Right lobe of liver (tissue), 4 donors: ENCODE measurements around the gene PIWIL4.

Experiments used
- CTCF ChIP-seq, 4 donors: fragments of 200-600 bp in 3 of 4; fragments of 450-650 bp in 1 of 4; IDR thresholded peaks; one replicate each; pipeline versions ENCODE4 v1.5.1 to v1.8.0; 2016 to 2022; ENCODE audit warnings: antibody characterized with exemption in 4 of 4, mild to moderate bottlenecking in 2 of 4
- POLR2A ChIP-seq: fragments of 450-650 bp; IDR thresholded peaks from one replicate; pipeline ENCODE4 v1.6.1; 2017; ENCODE audit warnings: antibody characterized with exemption, mild to moderate bottlenecking
- donor health status: DM: no; HTN: no; CAD: no.
- donor health status: DM: no; HTN: no; CAD: no.
- donor health status: DM: no; HTN: yes; CAD: no.

DNA sequence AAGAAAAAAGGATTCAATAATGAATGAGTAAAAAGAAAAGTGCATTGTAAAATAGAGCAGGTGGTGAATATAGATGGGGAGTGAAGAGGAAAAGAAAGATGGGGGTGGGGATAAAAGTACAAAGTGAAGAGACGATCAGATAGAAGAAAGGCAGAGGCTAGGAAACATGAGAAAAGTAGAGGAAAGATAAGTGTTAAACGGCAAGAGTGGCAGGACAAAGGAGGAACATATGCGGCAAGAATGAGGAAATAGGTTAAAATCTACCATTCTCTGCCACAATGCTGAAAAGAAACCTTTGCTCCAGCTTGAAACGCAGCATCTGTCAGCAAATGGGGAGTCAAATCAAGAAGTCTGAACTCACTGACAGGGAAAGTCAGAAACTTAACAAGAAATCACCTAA is 16.7 kb upstream of the PIWIL4 start:
- TF ChIP-seq POLR2A (no peak), CTCF (IDR thresholded peaks at IDR 0.05) (no peak)
